Type B pancreatic cell (in vitro differentiated cells): ENCODE results near the gene SETD3. TPM values are rescaled to one million over a fixed set of nuclear protein-coding genes. Genes with fewer than 3 reads are reported as not detected.

Experiments
- DNase-seq: peaks from one replicate; pipeline ENCODE4 v3.0.0; 2021; ENCODE audit warnings: mixed read lengths; ENCODE audit not compliant: unreplicated experiment; ENCODE audit errors: extremely low spot score
- H3K27ac Mint-ChIP-seq: 2 replicates; pipeline ENCODE4 v1.8.0; 2021; ENCODE audit warnings: mild to moderate bottlenecking, mixed read lengths
- H3K27me3 Mint-ChIP-seq: 2 replicates; pipeline ENCODE4 v1.8.0; 2021; ENCODE audit warnings: mixed read lengths
- H3K36me3 Mint-ChIP-seq: 2 replicates; pipeline ENCODE4 v1.8.0; 2021; ENCODE audit warnings: mixed read lengths
- H3K4me1 Mint-ChIP-seq: one replicate; pipeline ENCODE4 v1.8.0; 2021; ENCODE audit warnings: mixed read lengths; ENCODE audit not compliant: unreplicated experiment
- H3K4me3 Mint-ChIP-seq: 2 replicates; pipeline ENCODE4 v1.8.0; 2021; ENCODE audit warnings: mild to moderate bottlenecking, mixed read lengths
- H3K9me3 Mint-ChIP-seq: 2 replicates; pipeline ENCODE4 v1.8.0; 2021; ENCODE audit warnings: mixed read lengths
- CTCF ChIP-seq: fragments of 200-600 bp; sonication (generic); conservative IDR thresholded peaks from 2 replicates; pipeline ENCODE4 v1.5.0; 2021; ENCODE audit warnings: antibody characterized with exemption, mild to moderate bottlenecking
- total RNA-seq: library from RNA; stranded (reverse); gene quantifications from 2 replicates; pipeline ENCODE4 v1.2.1, GENCODE V29; 2021; ENCODE audit warnings: low replicate concordance

Gene SETD3
- total RNA-seq, 1 donor from 2014 or later, result 50.2 TPM

GRCh38 chr14:99507860-99508640 lies 27.4 kb upstream of the SETD3 start:
- Mint-ChIP-seq H3K4me3 (no peak overlapping the region), H3K4me1 (peaks cover 5% of the 10 kb centered on the region), H3K36me3 (peaks cover 24% of the 10 kb centered on the region), H3K9me3 (no peaks in the 10 kb centered on the region), H3K27me3 (no peaks in the 10 kb centered on the region), H3K27ac (peak overlapping the region; percentile 62)
- peak; percentile 59 for DNase-seq
- TF ChIP-seq CTCF, result no peak

- Mint-ChIP-seq H3K27me3 (no peaks in the 10 kb centered on the region), H3K9me3 (no peaks in the 10 kb centered on the region), H3K4me1 (no peaks in the 10 kb centered on the region), H3K27ac (peak overlapping the region; percentile 12), H3K36me3 (peaks cover 30% of the 10 kb centered on the region), H3K4me3 (no peak overlapping the region)
- TF ChIP-seq CTCF, result no peak
- no peak for DNase-seq
These were observed 25.6 kb upstream of the SETD3 start for GRCh38 chr14:99506276-99506675.

- H3K4me1 Mint-ChIP-seq, result no peaks in the 10 kb centered on the region
- DNase-seq, result no peak
- TF ChIP-seq CTCF, result no peak
- H3K27ac Mint-ChIP-seq, result no peak overlapping the region
- no peaks in the 10 kb centered on the region for H3K9me3 Mint-ChIP-seq
- H3K36me3 Mint-ChIP-seq, result peaks cover 33% of the 10 kb centered on the region
- no peaks in the 10 kb centered on the region for H3K27me3 Mint-ChIP-seq
- no peak overlapping the region for H3K4me3 Mint-ChIP-seq
These were observed 24.4 kb upstream of the SETD3 start for GRCh38 chr14:99505089-99505488.

GRCh38 chr14:99503848-99504453 lies 23.3 kb upstream of the SETD3 start:
- H3K27ac Mint-ChIP-seq, result no peak overlapping the region
- peaks cover 33% of the 10 kb centered on the region for H3K36me3 Mint-ChIP-seq
- TF ChIP-seq CTCF, result no peak
- H3K27me3 Mint-ChIP-seq, result no peaks in the 10 kb centered on the region
- no peak overlapping the region for H3K4me3 Mint-ChIP-seq
- no peak for DNase-seq
- H3K9me3 Mint-ChIP-seq, result no peaks in the 10 kb centered on the region
- H3K4me1 Mint-ChIP-seq, result no peaks in the 10 kb centered on the region

- peaks cover 33% of the 10 kb centered on the region for H3K36me3 Mint-ChIP-seq
- no peak overlapping the region for H3K27ac Mint-ChIP-seq
- no peaks in the 10 kb centered on the region for H3K9me3 Mint-ChIP-seq
- no peak for DNase-seq
- H3K4me3 Mint-ChIP-seq, result no peak overlapping the region
- no peaks in the 10 kb centered on the region for H3K4me1 Mint-ChIP-seq
- no peaks in the 10 kb centered on the region for H3K27me3 Mint-ChIP-seq
- TF ChIP-seq CTCF, result no peak
These were observed 22.3 kb upstream of the SETD3 start for GRCh38 chr14:99502989-99503421.
